Esophagus muscularis mucosa (tissue), 3 donors: ENCODE results near the gene THOP1.

Source experiments
- CTCF ChIP-seq, 3 experiments: fragments of 200-600 bp in 2 of 3; fragments of 450-650 bp in 1 of 3; sonication (generic) in 2 of 3; IDR thresholded peaks; one replicate each; pipeline ENCODE4 v1.5.1; 2017 to 2019; ENCODE audit warnings: antibody characterized with exemption in 3 of 3, mild to moderate bottlenecking in 2 of 3, moderate library complexity in 1 of 3
- EP300 ChIP-seq: sonication (generic); formaldehyde crosslinking; IDR thresholded peaks from one replicate; pipeline ENCODE4 v1.6.1; 2017; ENCODE audit warnings: antibody characterized with exemption

GRCh38 chr19:2816641-2817040 lies 31.3 kb downstream of the THOP1 start:
- no peak for TF ChIP-seq EP300
- no peak for TF ChIP-seq CTCF (IDR thresholded peaks at IDR 0.05)
